ENCODE data around the gene CPNE4. TPM values are rescaled to one million over a fixed set of nuclear protein-coding genes. Genes with fewer than 3 reads are reported as not detected.

The CPNE4 gene
- total and polyA plus RNA-seq, 10 donors, result 0.03 to 3.1 (median 0.91) TPM; not detected in 2

DNA sequence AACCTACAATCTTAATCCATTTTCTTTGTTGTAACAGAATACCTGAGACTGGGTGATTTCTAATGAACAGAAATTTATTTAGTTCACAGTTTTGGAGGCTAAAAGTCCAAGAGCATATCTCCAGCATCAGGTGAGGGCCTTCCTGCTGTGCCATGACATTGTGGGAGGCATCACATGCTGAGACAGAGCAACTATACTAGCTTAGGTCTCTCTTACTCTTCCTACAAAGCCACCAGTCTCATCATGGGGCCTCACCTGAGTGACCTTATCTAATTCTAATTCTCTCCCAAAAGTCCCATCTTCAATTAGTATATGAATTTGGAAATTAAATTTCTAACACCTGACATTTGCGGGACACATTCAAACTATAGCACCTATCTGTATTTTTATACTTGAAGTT is 285.0 kb downstream of the CPNE4 start:
- intact Hi-C loops (cut with DNase I; ENCODE audit: low total_unique reads), result no loop called here
- peaks cover 0 to 5% (median 0%) of the 10 kb centered on the region in 7 donors for H3K27me3 ChIP-seq (replicated peaks in 1 of 7)
- no peak overlapping the region for H3K4me3 ChIP-seq

DNA sequence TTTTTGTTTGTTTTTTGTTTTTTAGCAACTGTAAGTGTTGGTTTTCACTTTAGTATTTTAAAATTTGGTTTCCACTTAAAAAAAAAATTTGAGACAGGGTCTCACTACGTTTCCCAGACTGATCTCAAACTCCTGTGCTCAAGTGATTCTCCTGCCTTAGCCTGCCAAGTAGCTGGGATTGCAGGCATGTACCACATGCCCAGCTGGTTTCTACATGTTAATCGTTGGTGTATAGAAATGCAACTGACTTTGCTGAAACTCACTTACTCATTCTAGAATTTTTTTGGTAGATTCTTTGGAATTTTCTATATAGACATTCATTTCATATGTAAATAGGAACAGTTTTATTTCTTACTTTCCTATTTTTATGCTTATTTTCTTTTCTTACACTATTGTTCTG is 287.3 kb downstream of the CPNE4 start:
- no peaks in the 10 kb centered on the region for H3K9me3 ChIP-seq
- no peak for TF ChIP-seq POLR2AphosphoS5 (IDR thresholded peaks at IDR 0.05)
- no peak for TF ChIP-seq POLR2A (IDR thresholded peaks at IDR 0.05)
- TF ChIP-seq, protein P1, sequence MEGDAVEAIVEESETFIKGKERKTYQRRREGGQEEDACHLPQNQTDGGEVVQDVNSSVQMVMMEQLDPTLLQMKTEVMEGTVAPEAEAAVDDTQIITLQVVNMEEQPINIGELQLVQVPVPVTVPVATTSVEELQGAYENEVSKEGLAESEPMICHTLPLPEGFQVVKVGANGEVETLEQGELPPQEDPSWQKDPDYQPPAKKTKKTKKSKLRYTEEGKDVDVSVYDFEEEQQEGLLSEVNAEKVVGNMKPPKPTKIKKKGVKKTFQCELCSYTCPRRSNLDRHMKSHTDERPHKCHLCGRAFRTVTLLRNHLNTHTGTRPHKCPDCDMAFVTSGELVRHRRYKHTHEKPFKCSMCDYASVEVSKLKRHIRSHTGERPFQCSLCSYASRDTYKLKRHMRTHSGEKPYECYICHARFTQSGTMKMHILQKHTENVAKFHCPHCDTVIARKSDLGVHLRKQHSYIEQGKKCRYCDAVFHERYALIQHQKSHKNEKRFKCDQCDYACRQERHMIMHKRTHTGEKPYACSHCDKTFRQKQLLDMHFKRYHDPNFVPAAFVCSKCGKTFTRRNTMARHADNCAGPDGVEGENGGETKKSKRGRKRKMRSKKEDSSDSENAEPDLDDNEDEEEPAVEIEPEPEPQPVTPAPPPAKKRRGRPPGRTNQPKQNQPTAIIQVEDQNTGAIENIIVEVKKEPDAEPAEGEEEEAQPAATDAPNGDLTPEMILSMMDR (IDR thresholded peaks at IDR 0.05 in 8 of 11, conservative IDR thresholded peaks at IDR 0.05 in 3 of 11), result no peak
- intact Hi-C loops (cut with DNase I; ENCODE audit: low total_unique reads), result no loop called here
- no peaks in the 10 kb centered on the region for H3K36me3 ChIP-seq
- no peak overlapping the region for H3K4me3 ChIP-seq
- no peak for DNase-seq
- no peak overlapping the region for H3K27ac ChIP-seq
- peaks cover 0 to 5% (median 0%) of the 10 kb centered on the region in 7 donors for H3K27me3 ChIP-seq (replicated peaks in 1 of 7)
- 61 to 72% (median 65%) methylated on average over 2 of the region's 2 CpGs for WGBS, 5 donors
- H3K4me1 ChIP-seq, result no peaks in the 10 kb centered on the region

More for the DNA sequence above, 285.0 kb downstream of the CPNE4 start:
- Histone ChIP-seq H3K27ac (no peak overlapping the region), H3K9me3 (no peaks in the 10 kb centered on the region), H3K36me3 (no peaks in the 10 kb centered on the region), H3K4me1 (no peaks in the 10 kb centered on the region)
- 95 to 100% (median 96%) methylated on average over 1 of the region's 1 CpG for WGBS, 5 donors
- TF ChIP-seq POLR2A (IDR thresholded peaks at IDR 0.05), result no peak
- no peak for TF ChIP-seq POLR2AphosphoS5 (IDR thresholded peaks at IDR 0.05)
- TF ChIP-seq, protein P1 (IDR thresholded peaks at IDR 0.05 in 8 of 11, conservative IDR thresholded peaks at IDR 0.05 in 3 of 11), result no peak
- DNase-seq, result no peak

DNA sequence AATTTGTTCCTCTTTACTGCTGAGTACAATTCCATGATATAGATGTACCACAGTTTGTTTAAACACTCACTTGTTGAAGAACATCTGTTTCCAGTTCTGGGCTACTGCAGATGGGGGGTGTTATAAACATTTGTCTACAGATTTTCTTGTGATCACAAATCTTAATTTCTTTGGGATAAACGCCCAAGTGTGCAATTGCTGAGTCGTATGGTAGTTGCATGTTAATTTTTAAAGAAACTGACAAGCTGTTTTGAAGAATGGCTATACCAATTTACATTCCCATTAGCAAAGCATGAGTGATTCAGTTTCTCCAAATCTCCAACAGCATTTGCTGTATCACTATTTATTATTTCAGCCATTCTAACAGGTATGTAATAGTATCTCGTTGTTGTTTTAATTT is 290.0 kb downstream of the CPNE4 start:
- TF ChIP-seq POLR2A (IDR thresholded peaks at IDR 0.05) (no peak), POLR2AphosphoS5 (IDR thresholded peaks at IDR 0.05) (no peak)
- TF ChIP-seq, protein P1 (IDR thresholded peaks at IDR 0.05 in 8 of 11, conservative IDR thresholded peaks at IDR 0.05 in 3 of 11), result no peak
- no peaks in the 10 kb centered on the region for H3K27me3 ChIP-seq (replicated peaks in 1 of 7)
- H3K4me1 ChIP-seq, result no peaks in the 10 kb centered on the region
- H3K36me3 ChIP-seq, result no peaks in the 10 kb centered on the region
- WGBS, 5 donors, result 62 to 79% (median 72%) methylated on average over 3 of the region's 3 CpGs
- DNase-seq, result no peak
- no peak overlapping the region for H3K4me3 ChIP-seq
- intact Hi-C loops (cut with DNase I; ENCODE audit: low total_unique reads), result no loop called here
- no peaks in the 10 kb centered on the region for H3K9me3 ChIP-seq
- H3K27ac ChIP-seq, result no peak overlapping the region

DNA sequence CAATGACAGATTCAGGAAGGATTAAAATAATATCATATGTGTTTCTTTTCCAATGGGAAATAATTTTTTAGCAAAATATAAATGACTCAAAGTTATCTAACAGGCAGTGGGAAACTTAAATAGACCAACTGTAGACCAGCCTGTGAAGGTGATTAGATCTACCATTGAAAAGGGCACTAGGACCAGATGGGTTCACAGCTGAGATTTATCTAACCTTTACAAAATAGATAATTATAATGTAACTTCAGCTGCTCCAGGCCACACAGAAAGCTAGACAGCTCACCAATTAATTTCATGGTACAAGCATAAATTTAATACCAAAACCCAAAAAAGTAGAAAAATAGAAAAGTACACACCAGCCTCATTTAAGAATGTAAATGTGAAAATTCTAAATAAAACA is 291.7 kb downstream of the CPNE4 start:
- H3K9me3 ChIP-seq, result no peaks in the 10 kb centered on the region
- no peaks in the 10 kb centered on the region for H3K4me1 ChIP-seq
- intact Hi-C loops (cut with DNase I; ENCODE audit: low total_unique reads), result no loop called here
- H3K27me3 ChIP-seq (replicated peaks in 1 of 7), result no peaks in the 10 kb centered on the region
- DNase-seq, result no peak
- H3K27ac ChIP-seq, result no peak overlapping the region
- TF ChIP-seq POLR2A (IDR thresholded peaks at IDR 0.05), result no peak
- no peak for TF ChIP-seq POLR2AphosphoS5 (IDR thresholded peaks at IDR 0.05)
- TF ChIP-seq, protein P1 (IDR thresholded peaks at IDR 0.05 in 8 of 11, conservative IDR thresholded peaks at IDR 0.05 in 3 of 11), result no peak
- no peaks in the 10 kb centered on the region for H3K36me3 ChIP-seq
- H3K4me3 ChIP-seq, result no peak overlapping the region
